Caki2 (cell line): ENCODE results near the gene LOX. TPM values are rescaled to one million over a fixed set of nuclear protein-coding genes. Genes with fewer than 3 reads are reported as not detected.

ENCODE experiments used
- DNase-seq: peaks from one replicate; pipeline ENCODE4 v3.0.0-alpha.2; 2015; ENCODE audit warnings: low read depth
- in situ Hi-C: cut with HindIII; loops from 2 replicates; pipeline ENCODE4 v1.10.0; 2016; ENCODE audit warnings: low sequenced_read_pairs, low pct_unique_long_range_greater_than_20kb, mixed read lengths
- total RNA-seq: library from RNA; depleted of rRNA; stranded (reverse); fragments of >200 nt; shearing (Covaris generic); gene quantifications from 2 replicates; pipeline ENCODE4 v1.2.3, GENCODE V29; 2014; ENCODE audit warnings: low replicate concordance

LOX gene
- total RNA-seq, 1 experiment from 2014 or later: 60.5 TPM

DNA sequence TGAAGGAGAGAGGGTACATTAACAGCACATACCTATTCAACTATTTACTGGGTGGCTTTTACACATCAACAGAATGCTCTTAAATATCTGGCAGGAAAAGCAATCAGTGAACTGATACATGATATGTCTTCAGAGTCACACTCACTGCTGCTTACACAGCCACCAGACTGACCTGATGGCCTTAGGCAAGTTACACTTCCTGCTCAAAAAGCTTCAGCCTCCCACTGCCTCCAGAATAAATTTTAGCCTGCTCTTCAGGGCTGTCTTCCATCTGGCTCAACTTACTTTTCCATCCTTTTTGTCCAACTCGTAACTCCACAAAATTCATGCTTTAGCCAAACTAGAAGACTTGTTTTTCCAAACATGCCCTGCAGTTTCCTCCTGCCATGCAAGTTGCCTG, 10.7 kb downstream of the LOX start:
- in situ Hi-C loops: no loop called here
- DNase-seq: no peak

- no peak for DNase-seq
- in situ Hi-C loops: no loop called here
These were observed 13.1 kb downstream of the LOX start for GRCh38 chr5:122064992-122065391.

DNA sequence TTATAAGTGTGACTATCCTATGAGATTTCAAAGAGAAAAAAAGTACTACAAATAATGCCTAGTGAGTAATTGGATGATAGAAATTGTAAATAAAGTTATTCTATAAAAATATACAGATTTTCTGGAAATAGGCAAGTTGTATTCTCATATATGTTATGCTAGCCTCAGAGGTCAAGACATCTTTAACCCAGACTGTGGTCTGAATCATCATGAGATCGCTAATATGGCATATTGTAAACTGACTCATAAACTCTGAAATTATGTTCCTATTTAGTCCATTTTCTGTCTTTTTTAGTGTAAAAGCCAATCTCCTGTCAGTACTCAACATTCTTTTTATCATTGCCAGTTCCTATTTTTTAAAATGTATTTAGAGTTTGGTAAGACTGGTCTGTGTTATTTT, 14.2 kb downstream of the LOX start:
- in situ Hi-C loops: no loop called here
- DNase-seq: no peak

DNA sequence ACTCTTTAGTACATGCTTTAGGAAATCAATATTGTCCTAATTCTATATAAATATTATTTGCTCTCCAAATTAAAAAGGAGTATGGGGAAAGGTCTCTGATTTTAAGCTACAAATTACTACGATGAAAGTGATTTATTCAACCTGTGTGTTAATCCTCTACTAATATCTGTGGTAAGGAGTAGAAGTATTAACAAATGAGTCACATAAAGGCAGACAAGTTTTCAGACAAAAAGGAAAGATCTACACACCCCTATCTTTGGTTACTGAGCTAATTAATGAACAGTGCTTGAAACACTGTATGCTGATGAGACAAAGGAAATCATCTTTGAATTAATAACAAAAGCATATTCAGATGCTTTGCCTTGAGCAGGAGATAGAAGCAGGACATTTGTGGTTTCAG, 15.9 kb downstream of the LOX start:
- in situ Hi-C loops: no loop called here
- DNase-seq: no peak

GRCh38 chr5:122056913-122057312, 21.1 kb downstream of the LOX start:
- in situ Hi-C loops: no loop called here
- DNase-seq: no peak

GRCh38 chr5:122054266-122054665, 23.8 kb downstream of the LOX start:
- in situ Hi-C loops: no loop called here
- DNase-seq: no peak

DNA sequence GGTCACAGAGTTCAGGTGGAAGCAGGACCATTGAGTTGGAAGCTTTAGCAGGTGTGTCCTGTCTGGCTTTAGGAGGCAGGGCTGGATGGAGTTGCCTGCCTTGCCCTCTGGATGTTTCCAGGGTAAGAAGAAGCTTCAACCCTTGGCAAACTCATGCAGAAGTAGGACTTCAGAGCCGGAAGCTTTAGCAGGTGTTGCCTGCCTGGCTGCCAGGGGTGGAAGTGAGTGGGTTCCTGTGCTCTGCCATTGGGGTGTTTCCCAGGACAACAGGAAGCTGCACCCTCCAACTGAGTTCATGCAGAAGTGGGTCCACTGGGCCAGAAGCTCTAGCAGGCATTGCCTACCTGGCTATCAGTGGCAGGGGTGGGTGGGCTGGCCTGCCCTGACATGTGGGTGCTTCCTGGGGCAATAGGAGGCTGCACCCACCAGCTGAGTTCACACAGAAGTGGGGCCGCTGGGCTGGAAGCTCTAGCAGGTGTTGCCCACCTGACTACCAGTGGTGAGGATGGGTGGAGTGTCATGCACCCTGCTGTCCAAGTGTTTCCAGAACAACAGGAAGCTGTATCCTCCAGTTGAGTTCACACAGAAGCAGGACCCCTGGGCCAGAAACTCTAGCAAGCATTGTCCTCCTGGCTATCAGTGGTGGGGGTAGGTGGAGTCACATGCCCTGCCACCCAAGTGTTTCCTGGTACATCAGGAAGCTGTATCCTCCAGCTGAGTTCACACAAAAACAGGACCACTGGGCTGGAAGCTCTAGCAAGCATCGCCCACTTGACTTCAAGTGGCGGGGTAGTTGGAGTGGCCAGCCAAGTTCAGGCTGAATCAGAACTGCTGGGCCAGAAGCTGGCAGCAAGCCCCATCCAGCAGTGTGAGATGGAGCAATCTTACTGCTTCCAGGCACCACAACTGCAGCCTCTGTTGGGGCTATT, 24.6 kb downstream of the LOX start:
- no peak for DNase-seq
- in situ Hi-C loops: no loop called here

DNA sequence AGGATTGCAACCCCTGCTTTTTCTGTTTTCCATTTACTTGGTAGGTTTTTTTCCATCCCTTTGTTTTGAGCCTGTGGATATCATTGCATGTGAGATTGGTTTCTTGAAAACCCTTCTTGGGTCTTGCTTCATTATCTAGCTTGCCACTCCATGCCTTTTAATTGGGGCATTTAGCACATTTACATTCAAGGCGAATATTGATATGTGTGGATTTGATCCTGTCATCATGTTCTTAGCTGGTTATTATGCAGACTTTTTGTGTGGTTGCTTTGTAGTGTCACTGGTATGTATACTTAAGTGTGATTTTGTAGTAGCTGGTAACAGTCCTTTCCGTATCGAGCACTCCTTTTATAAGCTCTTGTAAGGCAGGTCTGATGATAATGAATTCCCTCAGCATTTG, 26.5 kb downstream of the LOX start:
- DNase-seq: no peak
- in situ Hi-C loops: no loop called here

- in situ Hi-C loops: no loop called here
- DNase-seq: no peak
These were observed 27.1 kb downstream of the LOX start for GRCh38 chr5:122050959-122051358.

DNA sequence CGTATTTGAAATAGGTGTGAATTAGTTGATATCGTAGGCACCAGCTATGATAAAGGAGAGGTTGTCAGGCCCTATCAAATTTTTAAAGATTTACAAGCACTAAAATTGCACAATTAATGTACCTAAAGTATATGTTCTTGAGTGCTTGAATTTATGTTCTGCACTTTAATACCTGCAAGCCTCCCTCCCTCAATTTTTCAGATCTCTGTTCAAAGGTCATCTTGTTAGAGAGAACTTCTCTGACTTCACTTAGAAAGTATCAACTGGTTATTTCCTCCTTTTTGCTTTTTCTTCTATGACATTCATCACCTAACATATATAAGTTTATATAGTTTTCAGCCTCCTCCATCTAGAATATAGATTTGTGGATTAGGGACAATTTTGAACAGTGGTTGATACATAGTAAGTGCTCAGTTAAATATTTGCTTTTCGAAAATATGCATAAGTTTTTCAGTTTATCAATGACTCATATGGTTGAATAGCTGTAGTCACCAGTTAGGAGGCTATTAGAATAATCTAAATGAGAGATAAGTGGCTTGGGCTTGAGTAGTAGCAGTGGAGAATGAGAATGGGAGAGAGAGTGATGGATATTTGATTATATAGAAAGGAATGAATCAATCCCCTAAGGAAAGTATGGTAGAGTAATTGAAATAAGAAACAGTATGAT, 37.3 kb downstream of the LOX start:
- in situ Hi-C loops: no loop called here
- DNase-seq: no peak

GRCh38 chr5:122036326-122036725, 41.7 kb downstream of the LOX start:
- DNase-seq: no peak
- in situ Hi-C loops: no loop called here

DNA sequence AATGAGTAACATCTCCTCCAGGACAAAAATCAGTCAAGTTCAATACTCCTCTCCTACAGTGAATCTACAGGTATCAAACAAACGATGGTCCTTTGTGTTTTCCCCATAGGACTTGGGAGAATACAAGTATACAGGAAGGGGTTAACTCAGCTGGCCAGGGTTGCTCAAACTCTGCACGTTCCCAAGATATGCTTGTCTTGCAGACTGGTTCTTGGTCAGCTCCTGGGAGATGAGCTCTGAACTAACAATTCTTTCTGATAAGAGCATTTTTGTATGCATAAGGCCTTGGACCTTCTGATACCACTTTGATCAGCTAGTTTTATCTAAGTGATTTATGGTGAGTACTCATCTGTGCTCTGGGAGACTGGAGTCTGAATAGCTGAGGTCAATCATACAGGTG, 42.1 kb downstream of the LOX start:
- in situ Hi-C loops: no loop called here
- no peak for DNase-seq

GRCh38 chr5:122031836-122032235, 46.2 kb downstream of the LOX start:
- in situ Hi-C loops: no loop called here
- DNase-seq: no peak

DNA sequence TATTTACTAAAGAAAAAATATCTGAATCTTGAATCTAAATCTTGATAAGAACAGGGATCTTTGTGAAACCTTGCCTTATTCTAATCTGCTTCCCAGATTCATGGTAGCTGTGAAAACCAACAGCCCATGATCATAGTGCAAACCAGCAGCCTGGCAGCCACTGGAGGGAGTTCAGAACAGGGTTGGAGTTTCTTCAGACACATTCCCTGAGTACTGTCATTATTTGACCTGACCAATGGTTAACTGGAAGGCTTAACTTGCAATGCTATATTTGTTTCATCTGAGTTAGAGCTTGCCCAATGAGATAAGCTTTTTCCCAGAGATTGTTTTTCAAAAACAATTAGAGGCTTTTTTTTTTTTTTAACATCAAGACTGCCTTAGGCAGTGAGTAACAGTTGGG, 47.8 kb downstream of the LOX start:
- in situ Hi-C loops: no loop called here
- DNase-seq: peak; percentile 1

DNA sequence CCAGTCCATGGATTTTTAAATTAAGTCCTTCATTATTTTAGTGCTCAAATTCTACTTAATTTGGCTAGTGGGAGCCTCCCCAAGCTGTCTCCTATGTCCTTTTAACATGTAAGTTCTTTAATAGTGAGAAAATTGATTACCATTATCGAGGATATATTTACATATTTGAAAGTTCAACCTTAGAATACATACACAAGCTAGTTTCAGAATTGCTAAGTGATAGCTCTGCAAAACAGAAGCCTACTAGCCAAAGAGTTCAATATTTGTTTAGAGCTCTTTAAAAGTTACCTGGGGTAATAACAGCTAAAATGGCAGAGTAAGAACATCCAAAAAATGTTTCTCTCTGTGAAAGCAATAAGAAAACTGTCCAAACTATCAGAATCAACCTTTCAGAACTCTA, 48.2 kb downstream of the LOX start:
- DNase-seq: no peak
- in situ Hi-C loops: no loop called here

- in situ Hi-C loops: no loop called here
- DNase-seq: no peak
These were observed 55.1 kb downstream of the LOX start for GRCh38 chr5:122022966-122023365.

DNA sequence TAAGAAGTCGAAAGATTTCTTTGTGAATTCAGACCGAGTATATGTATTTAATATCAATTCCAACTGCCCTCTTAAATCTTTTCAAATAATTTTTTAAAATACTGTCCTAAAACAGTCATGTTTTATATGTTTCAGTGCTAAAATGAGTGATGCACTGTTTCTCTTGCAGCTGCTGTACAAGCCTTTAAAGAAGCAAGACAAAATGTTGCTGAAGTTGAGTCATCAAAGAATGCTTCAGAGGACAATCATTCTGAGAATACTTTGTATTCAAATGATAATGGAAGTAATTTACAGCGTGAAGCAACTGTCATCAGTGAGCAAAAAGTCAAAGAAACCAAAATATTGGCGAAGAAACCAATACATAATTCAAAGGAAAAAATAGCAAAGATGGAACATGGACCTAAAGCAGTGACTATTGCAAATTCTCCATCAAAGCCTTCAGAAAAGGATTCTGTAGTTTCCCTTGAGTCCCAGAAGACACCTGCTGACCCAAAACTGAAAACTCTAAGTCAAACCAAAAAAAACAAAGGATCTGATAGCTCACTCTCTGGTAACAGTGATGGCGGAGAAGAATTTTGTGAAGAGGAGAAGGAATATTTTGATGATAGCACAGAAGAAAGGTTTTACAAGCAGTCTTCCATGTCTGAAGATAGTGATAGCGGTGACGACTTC, 58.0 kb downstream of the LOX start:
- in situ Hi-C loops: no loop called here
- no peak for DNase-seq

- in situ Hi-C loops: no loop called here
- DNase-seq: no peak
These were observed 62.6 kb downstream of the LOX start for GRCh38 chr5:122015471-122015870.

DNA sequence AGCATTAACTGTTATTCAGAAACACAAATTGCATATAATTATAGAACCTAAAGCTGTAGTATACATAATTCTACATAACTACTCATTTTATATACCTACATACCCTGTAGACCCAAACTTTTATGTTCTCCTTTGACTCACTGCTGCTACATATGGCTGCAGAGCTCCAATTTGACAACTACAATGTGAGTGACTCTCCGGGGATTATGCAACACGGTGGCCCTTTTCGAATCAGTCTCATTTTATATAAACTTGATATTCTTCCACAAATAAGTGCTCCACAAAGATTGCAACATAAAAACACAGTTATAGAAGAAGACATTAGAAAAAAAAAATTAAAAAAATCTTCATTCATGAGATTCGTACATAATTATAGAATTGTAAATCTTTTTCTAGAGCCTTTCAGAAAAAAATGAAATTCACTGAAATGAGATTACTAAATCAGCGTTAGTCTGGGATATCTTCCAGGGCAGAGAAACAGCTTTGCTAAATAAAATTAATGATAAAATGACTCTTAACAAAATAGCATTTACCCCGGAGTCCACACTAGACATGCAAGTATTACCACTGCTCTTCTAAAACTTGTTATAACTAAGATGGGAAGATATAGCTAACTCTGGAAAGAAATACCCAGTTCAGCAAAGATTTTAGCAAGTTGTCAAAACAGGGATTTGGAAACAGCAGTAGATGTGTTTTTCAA, 63.7 kb downstream of the LOX start:
- in situ Hi-C loops: no loop called here
- DNase-seq: no peak
